CD4-positive, alpha-beta T cell (primary cell): ENCODE data around the gene ZNF280A. TPM values are rescaled to one million over a fixed set of nuclear protein-coding genes. Genes with fewer than 3 reads are reported as not detected.

Experiments
- ATAC-seq: fragments of 200-7000 bp; cut with Tn5 transposase; one replicate; pipeline ENCODE4 v1.10.0; 2022; ENCODE audit warnings: mild to moderate bottlenecking; ENCODE audit not compliant: poor library complexity
- CTCF ChIA-PET: fragments of 350-600 bp; sonication (Branson Sonifier 250); formaldehyde crosslinking; loops from one replicate; lab custom pipeline; 2021; ENCODE audit warnings: antibody characterized with exemption, inconsistent platforms; lab: Charles Lee
- POLR2A ChIA-PET: fragments of 350-600 bp; sonication (Branson Sonifier 250); formaldehyde crosslinking; loops from one replicate; lab custom pipeline; 2021; ENCODE audit warnings: antibody characterized with exemption, inconsistent platforms; lab: Charles Lee
- DNase-seq, 14 experiments: peaks; one replicate each; pipeline ENCODE4 v3.0.0-alpha.2; 2013 to 2020; ENCODE audit warnings: mixed read lengths in 2 of 14
- H3K27ac ChIP-seq, 2 donors: one replicate each; pipeline versions ENCODE4 v1.5.1 to v1.7.0; 2013; ENCODE audit warnings: low read length in 2 of 2, low read depth in 1 of 2, mild to moderate bottlenecking in 1 of 2
- H3K27me3 ChIP-seq, 2 experiments: 1 replicate in 1 of 2; 2 replicates in 1 of 2; pipeline versions ENCODE4 v1.6.1 to v1.7.0; 2013; ENCODE audit warnings: low read length in 2 of 2, control low read depth in 1 of 2, mild to moderate bottlenecking in 1 of 2, moderate library complexity in 1 of 2; ENCODE audit not compliant: insufficient read depth in 2 of 2, control insufficient read depth in 1 of 2
- H3K36me3 ChIP-seq: one replicate; pipeline ENCODE4 v1.6.1; 2013; ENCODE audit warnings: low read length, control low read depth; ENCODE audit not compliant: insufficient read depth
- H3K4me1 ChIP-seq: one replicate; pipeline ENCODE4 v1.6.1; 2013; ENCODE audit warnings: low read length, control low read depth; ENCODE audit not compliant: insufficient read depth
- H3K4me3 ChIP-seq: one replicate; pipeline ENCODE4 v1.5.1; 2013; ENCODE audit warnings: mild to moderate bottlenecking, low read length, moderate library complexity
- H3K9me3 ChIP-seq, 2 experiments: 1 replicate in 1 of 2; 2 replicates in 1 of 2; pipeline versions ENCODE4 v1.6.1 to v1.7.0; 2013; ENCODE audit warnings: low read length in 2 of 2, mild to moderate bottlenecking in 2 of 2, control low read depth in 1 of 2, moderate library complexity in 1 of 2; ENCODE audit not compliant: control insufficient read depth in 1 of 2, insufficient read depth in 1 of 2
- H3K27ac Mint-ChIP-seq: one replicate; pipeline ENCODE4 v1.8.0; 2020; ENCODE audit warnings: mixed read lengths
- H3K27me3 Mint-ChIP-seq: one replicate; pipeline ENCODE4 v1.8.0; 2021; ENCODE audit warnings: mixed read lengths
- H3K36me3 Mint-ChIP-seq: one replicate; pipeline ENCODE4 v1.8.0; 2021; ENCODE audit warnings: low read depth, mixed read lengths
- H3K4me1 Mint-ChIP-seq: one replicate; pipeline ENCODE4 v1.8.0; 2021; ENCODE audit warnings: low read depth, mixed read lengths
- H3K4me3 Mint-ChIP-seq: one replicate; pipeline ENCODE4 v1.8.0; 2020; ENCODE audit warnings: mild to moderate bottlenecking, mixed read lengths
- H3K9me3 Mint-ChIP-seq: one replicate; pipeline ENCODE4 v1.8.0; 2020; ENCODE audit warnings: mixed read lengths
- CTCF ChIP-seq: fragments of 200-600 bp; IDR thresholded peaks from one replicate; pipeline ENCODE4 v1.8.0; 2022; ENCODE audit warnings: antibody characterized with exemption, mild to moderate bottlenecking
- intact Hi-C, 2 experiments: fragments of 100-400 bp; cut with DNase I in 1 of 2; cut with micrococcal nuclease in 1 of 2; formaldehyde crosslinking; loops; one replicate each; pipeline versions ENCODE4 v1.15.1 to v1.9.0; 2023 to 2025; cut with DNase I, micrococcal nuclease
- total RNA-seq, 174 experiments: library from RNA in 2 of 174; stranded (reverse) in 2 of 174; gene quantifications; one replicate each; pipeline ENCODE4 v1.2.3 and lab custom pipeline; 2021 to 2026

The ZNF280A gene
- total RNA-seq, 2 experiments from 2014 or later: not detected

DNA sequence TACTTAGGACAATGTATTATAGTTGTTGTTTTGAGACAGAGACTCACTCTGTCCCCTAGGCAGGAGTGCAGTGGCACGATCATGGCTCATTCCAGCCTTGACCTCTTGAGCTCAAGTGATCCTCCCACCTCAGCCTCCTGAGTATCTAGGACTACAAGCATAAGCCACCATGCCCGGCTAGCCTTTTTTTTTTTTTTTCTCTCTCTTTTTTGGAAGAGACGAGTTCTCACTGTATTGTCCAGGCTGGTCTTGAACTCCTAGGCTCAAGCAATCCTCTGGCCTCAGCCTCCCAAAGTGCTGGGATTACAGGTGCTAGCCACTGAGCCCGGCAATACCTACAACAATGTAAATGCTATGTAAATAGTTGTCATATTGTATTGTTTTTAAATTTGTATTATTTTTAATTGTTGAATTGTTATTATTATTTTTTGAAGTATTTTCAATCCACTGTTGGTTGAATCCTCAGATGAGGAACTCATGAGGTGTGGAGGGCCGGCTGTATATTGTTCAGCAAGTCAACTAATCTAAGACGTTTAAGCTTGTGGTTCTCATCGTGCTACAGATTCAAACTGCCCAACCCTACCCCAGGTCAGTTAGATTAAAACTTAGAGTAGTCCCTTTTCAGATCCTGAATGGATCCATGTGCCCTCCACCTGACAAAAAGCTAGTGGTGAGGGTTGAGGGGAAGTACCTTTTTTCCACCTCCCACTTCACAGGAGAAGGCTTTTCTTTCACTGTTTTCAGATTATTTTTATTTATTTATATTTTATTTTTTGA lies 11.9 kb upstream of the ZNF280A start:
- no peak for ATAC-seq
- ChIA-PET CTCF (interaction anchor here (0.6 kb wide), 1 partner anchor 48 kb away, joined by 3 read pairs; no protein-coding TSS in a partner anchor), POLR2A (no interaction called here)
- Mint-ChIP-seq H3K4me1 (no peaks in the 10 kb centered on the region), H3K9me3 (no peaks in the 10 kb centered on the region), H3K27me3 (peaks cover 11% of the 10 kb centered on the region), H3K27ac (no peak overlapping the region), H3K36me3 (no peaks in the 10 kb centered on the region), H3K4me3 (no peak overlapping the region)
- Histone ChIP-seq H3K27me3 (no peaks in the 10 kb centered on the region), H3K4me3 (no peak overlapping the region), H3K9me3 (no peaks in the 10 kb centered on the region), H3K4me1 (no peaks in the 10 kb centered on the region), H3K36me3 (no peaks in the 10 kb centered on the region), H3K27ac (no peak overlapping the region)
- intact Hi-C loops: no loop called here
- no peak for DNase-seq
- no peak for TF ChIP-seq CTCF

DNA sequence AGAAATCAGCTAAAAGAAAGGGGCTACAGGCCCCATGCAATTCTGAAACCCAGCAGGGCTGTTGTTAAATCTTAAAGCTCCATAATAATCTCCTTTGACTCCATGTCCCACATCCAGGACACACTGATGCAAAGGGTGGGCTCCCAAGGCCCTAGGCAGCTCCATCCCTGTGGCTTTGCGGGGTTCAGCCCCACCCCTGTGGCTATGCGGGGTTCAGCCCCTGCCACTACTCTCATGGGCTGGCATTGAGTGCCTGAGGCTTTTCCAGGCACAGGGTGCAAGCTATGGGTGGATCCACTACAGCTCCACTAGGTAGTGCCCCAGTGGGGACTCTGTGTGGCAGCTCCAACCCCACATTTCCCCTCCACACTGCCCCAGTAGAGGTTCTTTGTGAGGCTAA lies 8.7 kb upstream of the ZNF280A start:
- no peaks in the 10 kb centered on the region for H3K27me3 ChIP-seq
- H3K4me1 Mint-ChIP-seq: no peaks in the 10 kb centered on the region
- H3K9me3 Mint-ChIP-seq: no peaks in the 10 kb centered on the region
- H3K4me1 ChIP-seq: no peaks in the 10 kb centered on the region
- no peak overlapping the region for H3K27ac Mint-ChIP-seq
- H3K4me3 Mint-ChIP-seq: no peak overlapping the region
- POLR2A ChIA-PET: no interaction called here
- no peaks in the 10 kb centered on the region for H3K36me3 Mint-ChIP-seq
- H3K27ac ChIP-seq: no peak overlapping the region
- H3K4me3 ChIP-seq: no peak overlapping the region
- peaks cover 17% of the 10 kb centered on the region for H3K27me3 Mint-ChIP-seq
- no peak for ATAC-seq
- TF ChIP-seq CTCF: no peak
- H3K36me3 ChIP-seq: no peaks in the 10 kb centered on the region
- no peaks in the 10 kb centered on the region for H3K9me3 ChIP-seq
- intact Hi-C loops: no loop called here
- DNase-seq: no peak
- CTCF ChIA-PET: no interaction called here

DNA sequence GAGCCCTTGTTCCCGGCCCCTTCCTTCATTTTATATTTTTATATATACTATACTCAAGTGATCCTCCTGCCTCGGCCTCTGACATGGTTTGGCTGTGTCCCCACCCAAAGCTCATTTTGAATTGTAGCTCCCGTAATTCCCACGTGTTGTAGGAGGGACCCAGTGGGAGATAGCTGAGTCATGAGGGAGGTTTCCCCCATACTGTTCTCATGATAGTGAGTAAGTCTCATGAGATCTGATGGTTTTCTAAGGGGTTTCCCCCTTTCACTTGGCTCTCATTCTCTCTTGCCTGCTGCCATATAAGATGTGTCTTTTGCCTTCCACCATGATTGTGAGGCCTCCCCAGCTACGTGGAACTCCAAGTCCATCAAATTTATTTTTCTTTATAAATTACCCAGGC lies 7.2 kb upstream of the ZNF280A start:
- Histone ChIP-seq H3K27me3 (no peaks in the 10 kb centered on the region), H3K27ac (no peak overlapping the region), H3K4me3 (no peak overlapping the region), H3K4me1 (no peaks in the 10 kb centered on the region), H3K9me3 (no peaks in the 10 kb centered on the region), H3K36me3 (no peaks in the 10 kb centered on the region)
- Mint-ChIP-seq H3K27me3 (peaks cover 22% of the 10 kb centered on the region), H3K4me1 (no peaks in the 10 kb centered on the region), H3K9me3 (no peaks in the 10 kb centered on the region), H3K4me3 (no peak overlapping the region), H3K36me3 (no peaks in the 10 kb centered on the region), H3K27ac (no peak overlapping the region)
- TF ChIP-seq CTCF: no peak
- ChIA-PET CTCF (no interaction called here), POLR2A (no interaction called here)
- ATAC-seq (no peak), DNase-seq (no peak)
- intact Hi-C loops: no loop called here
